GM23338 (cell line): ENCODE measurements around the gene ATG4C.
"Not testable (repeated sequence)": the region's sequence is repeated elsewhere in the genome, so short reads cannot be mapped to it uniquely, and the experiment has no call there.

Experiments used
- CREB1 ChIP-seq: fragments of 250-450 bp; sonication (Bioruptor Pico); IDR thresholded peaks from 2 replicates; pipeline ENCODE4 v1.5.0; 2020; ENCODE audit warnings: low read depth, mild to moderate bottlenecking, moderate library complexity
- EZH2 ChIP-seq: fragments of 200-600 bp; sonication (generic); IDR thresholded peaks from one replicate; pipeline ENCODE4 v1.8.0; 2017; ENCODE audit warnings: antibody characterized with exemption, mild to moderate bottlenecking, low read depth; ENCODE audit not compliant: unreplicated experiment
- EZH2phosphoT487 ChIP-seq: fragments of 200-600 bp; sonication (generic); IDR thresholded peaks from one replicate; pipeline ENCODE4 v1.8.1; 2018; ENCODE audit warnings: antibody characterized with exemption; ENCODE audit not compliant: unreplicated experiment
- JUNB ChIP-seq: IDR thresholded peaks from one replicate; pipeline ENCODE4 v1.6.1; 2016; ENCODE audit warnings: antibody characterized with exemption; ENCODE audit not compliant: unreplicated experiment
- NANOG ChIP-seq: IDR thresholded peaks from 2 replicates; pipeline ENCODE4 v1.6.1; 2016; ENCODE audit warnings: antibody characterized with exemption, borderline replicate concordance
- POLR2AphosphoS5 ChIP-seq: IDR thresholded peaks from 2 replicates; pipeline ENCODE4 v1.6.1; 2016; ENCODE audit warnings: antibody characterized with exemption, low read depth
- STAT1 ChIP-seq: IDR thresholded peaks from one replicate; pipeline ENCODE4 v1.6.1; 2016; ENCODE audit warnings: antibody characterized with exemption; ENCODE audit not compliant: unreplicated experiment
- TF ChIP-seq, protein P1 (sequence below): IDR thresholded peaks from one replicate; pipeline ENCODE4 v1.6.1; 2018; ENCODE audit warnings: antibody characterized with exemption; ENCODE audit not compliant: unreplicated experiment
- TF ChIP-seq, protein P2 (sequence below), 2 experiments: fragments of 200-600 bp in 1 of 2; sonication (generic) in 1 of 2; conservative IDR thresholded peaks; 2 replicates each; pipeline versions ENCODE4 v1.5.1 to v1.6.1; 2016 to 2017; ENCODE audit warnings: antibody characterized with exemption in 2 of 2, low read depth in 2 of 2, mild to moderate bottlenecking in 2 of 2, moderate library complexity in 1 of 2

DNA sequence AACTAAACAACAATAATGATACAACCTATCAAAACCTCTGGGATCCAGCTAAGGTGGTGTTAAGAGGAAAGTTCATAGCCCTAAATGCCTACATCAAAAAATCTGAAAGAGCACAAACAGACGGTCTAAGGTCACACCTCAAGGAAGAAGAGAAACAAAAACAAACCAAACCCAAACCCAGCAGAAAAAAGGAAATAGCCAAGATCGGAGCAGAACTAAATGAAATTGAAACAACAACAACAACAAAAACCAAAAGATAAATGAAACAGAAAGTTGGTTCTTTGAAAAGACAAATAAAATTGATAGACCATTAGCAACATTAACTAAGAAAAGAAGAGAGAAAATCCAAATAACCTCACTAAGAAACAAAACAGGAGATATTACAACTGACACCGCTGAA is 43.2 kb upstream of the ATG4C start:
- TF ChIP-seq, protein P1, sequence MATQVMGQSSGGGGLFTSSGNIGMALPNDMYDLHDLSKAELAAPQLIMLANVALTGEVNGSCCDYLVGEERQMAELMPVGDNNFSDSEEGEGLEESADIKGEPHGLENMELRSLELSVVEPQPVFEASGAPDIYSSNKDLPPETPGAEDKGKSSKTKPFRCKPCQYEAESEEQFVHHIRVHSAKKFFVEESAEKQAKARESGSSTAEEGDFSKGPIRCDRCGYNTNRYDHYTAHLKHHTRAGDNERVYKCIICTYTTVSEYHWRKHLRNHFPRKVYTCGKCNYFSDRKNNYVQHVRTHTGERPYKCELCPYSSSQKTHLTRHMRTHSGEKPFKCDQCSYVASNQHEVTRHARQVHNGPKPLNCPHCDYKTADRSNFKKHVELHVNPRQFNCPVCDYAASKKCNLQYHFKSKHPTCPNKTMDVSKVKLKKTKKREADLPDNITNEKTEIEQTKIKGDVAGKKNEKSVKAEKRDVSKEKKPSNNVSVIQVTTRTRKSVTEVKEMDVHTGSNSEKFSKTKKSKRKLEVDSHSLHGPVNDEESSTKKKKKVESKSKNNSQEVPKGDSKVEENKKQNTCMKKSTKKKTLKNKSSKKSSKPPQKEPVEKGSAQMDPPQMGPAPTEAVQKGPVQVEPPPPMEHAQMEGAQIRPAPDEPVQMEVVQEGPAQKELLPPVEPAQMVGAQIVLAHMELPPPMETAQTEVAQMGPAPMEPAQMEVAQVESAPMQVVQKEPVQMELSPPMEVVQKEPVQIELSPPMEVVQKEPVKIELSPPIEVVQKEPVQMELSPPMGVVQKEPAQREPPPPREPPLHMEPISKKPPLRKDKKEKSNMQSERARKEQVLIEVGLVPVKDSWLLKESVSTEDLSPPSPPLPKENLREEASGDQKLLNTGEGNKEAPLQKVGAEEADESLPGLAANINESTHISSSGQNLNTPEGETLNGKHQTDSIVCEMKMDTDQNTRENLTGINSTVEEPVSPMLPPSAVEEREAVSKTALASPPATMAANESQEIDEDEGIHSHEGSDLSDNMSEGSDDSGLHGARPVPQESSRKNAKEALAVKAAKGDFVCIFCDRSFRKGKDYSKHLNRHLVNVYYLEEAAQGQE: not testable (repeated sequence)
- TF ChIP-seq, protein P2, sequence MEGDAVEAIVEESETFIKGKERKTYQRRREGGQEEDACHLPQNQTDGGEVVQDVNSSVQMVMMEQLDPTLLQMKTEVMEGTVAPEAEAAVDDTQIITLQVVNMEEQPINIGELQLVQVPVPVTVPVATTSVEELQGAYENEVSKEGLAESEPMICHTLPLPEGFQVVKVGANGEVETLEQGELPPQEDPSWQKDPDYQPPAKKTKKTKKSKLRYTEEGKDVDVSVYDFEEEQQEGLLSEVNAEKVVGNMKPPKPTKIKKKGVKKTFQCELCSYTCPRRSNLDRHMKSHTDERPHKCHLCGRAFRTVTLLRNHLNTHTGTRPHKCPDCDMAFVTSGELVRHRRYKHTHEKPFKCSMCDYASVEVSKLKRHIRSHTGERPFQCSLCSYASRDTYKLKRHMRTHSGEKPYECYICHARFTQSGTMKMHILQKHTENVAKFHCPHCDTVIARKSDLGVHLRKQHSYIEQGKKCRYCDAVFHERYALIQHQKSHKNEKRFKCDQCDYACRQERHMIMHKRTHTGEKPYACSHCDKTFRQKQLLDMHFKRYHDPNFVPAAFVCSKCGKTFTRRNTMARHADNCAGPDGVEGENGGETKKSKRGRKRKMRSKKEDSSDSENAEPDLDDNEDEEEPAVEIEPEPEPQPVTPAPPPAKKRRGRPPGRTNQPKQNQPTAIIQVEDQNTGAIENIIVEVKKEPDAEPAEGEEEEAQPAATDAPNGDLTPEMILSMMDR (conservative IDR thresholded peaks at IDR 0.05; ENCODE audit: low read depth in 2 of 2): not testable (repeated sequence)
- TF ChIP-seq EZH2phosphoT487; NANOG; EZH2; POLR2AphosphoS5; JUNB; CREB1 (CRISPR knock-in tag); STAT1: not testable (repeated sequence)
